ENCODE results near the gene DNAI1.

- TF ChIP-seq CTCF (IDR thresholded peaks at IDR 0.05) (no peak), ZFX (IDR thresholded peaks at IDR 0.05; ENCODE audit: borderline replicate concordance) (no peak)
Measured at GRCh38 chr9:34518110-34518616, 59.6 kb downstream of the DNAI1 start.

Data from 22Rv1 (cell line).